NOMO-1 treated with DMSO at 0.1 percent for 48 hours (cell line): ENCODE measurements around the gene CHAT.

ENCODE experiments used
- DNase-seq: peaks from one replicate; lab custom pipeline; 2025; ENCODE audit not compliant: unreplicated experiment; lab: John Stamatoyannopoulos, UW

The CHAT gene

GRCh38 chr10:49613882-49614241 lies at the start of gene CHAT:
TSS of gene CHAT (plus strand) at chr10:49614037. CDS start at chr10:49614190, 153 bp downstream.
- no peak for DNase-seq

GRCh38 chr10:49564461-49565009 lies 49.3 kb upstream of the CHAT start:
- no peak for DNase-seq

GRCh38 chr10:49567810-49568209 lies 46.0 kb upstream of the CHAT start:
- peak; percentile 17 for DNase-seq

- DNase-seq = no peak
These were observed 45.6 kb upstream of the CHAT start for GRCh38 chr10:49568235-49568634.

- DNase-seq = no peak
These were observed 44.7 kb upstream of the CHAT start for GRCh38 chr10:49569031-49569631.

- no peak for DNase-seq
These were observed 42.4 kb upstream of the CHAT start for GRCh38 chr10:49571388-49571787.

GRCh38 chr10:49572594-49573114 lies 41.2 kb upstream of the CHAT start:
- DNase-seq = no peak

- DNase-seq = no peak
These were observed 38.3 kb upstream of the CHAT start for GRCh38 chr10:49575489-49576072.

GRCh38 chr10:49577182-49577925 lies 36.5 kb upstream of the CHAT start:
- no peak for DNase-seq

GRCh38 chr10:49578392-49578791 lies 35.4 kb upstream of the CHAT start:
- no peak for DNase-seq

GRCh38 chr10:49579621-49580020 lies 34.2 kb upstream of the CHAT start:
- no peak for DNase-seq

- DNase-seq = no peak
These were observed 28.4 kb upstream of the CHAT start for GRCh38 chr10:49585387-49585786.

- DNase-seq = no peak
These were observed 25.9 kb upstream of the CHAT start for GRCh38 chr10:49587981-49588380.

- DNase-seq = peak; percentile 59
These were observed 20.9 kb upstream of the CHAT start for GRCh38 chr10:49592726-49593563.

GRCh38 chr10:49593564-49593875 lies 20.3 kb upstream of the CHAT start:
- no peak for DNase-seq

GRCh38 chr10:49593998-49594397 lies 19.8 kb upstream of the CHAT start:
- DNase-seq = no peak

GRCh38 chr10:49594594-49594993 lies 19.2 kb upstream of the CHAT start:
- DNase-seq = no peak

- DNase-seq = no peak
These were observed 18.7 kb upstream of the CHAT start for GRCh38 chr10:49595003-49595712.

GRCh38 chr10:49595713-49596492 lies 17.9 kb upstream of the CHAT start:
- no peak for DNase-seq

- no peak for DNase-seq
These were observed 17.4 kb upstream of the CHAT start for GRCh38 chr10:49596493-49596809.
